CD4-positive, CD25-positive, alpha-beta regulatory T cell (primary cell): ENCODE results near the gene LSM4. TPM values are rescaled to one million over a fixed set of nuclear protein-coding genes. Genes with fewer than 3 reads are reported as not detected.

ENCODE experiments used
- ATAC-seq, 2 donors: fragments of 150-1000 bp; cut with Tn5 transposase; one replicate each; pipeline ENCODE4 v1.10.0; 2021; ENCODE audit warnings: low read depth in 2 of 2, moderate number of reproducible peaks in 2 of 2, moderate library complexity in 1 of 2
- DNase-seq, 3 donors: peaks; one replicate each; pipeline versions ENCODE4 v3.0.0 to v3.0.0-alpha.2; 2012 to 2022; ENCODE audit warnings: mixed read lengths in 1 of 3
- H3K27ac ChIP-seq: one replicate; pipeline ENCODE4 v1.7.0; 2013; ENCODE audit warnings: mild to moderate bottlenecking, low read length; ENCODE audit not compliant: insufficient read depth, poor library complexity, severe bottlenecking
- H3K27me3 ChIP-seq: one replicate; pipeline ENCODE4 v1.7.0; 2013; ENCODE audit warnings: low read length; ENCODE audit not compliant: control insufficient read depth, insufficient read depth
- H3K36me3 ChIP-seq: one replicate; pipeline ENCODE4 v1.7.0; 2013; ENCODE audit warnings: mild to moderate bottlenecking, low read length, moderate library complexity; ENCODE audit not compliant: control insufficient read depth, insufficient read depth
- H3K4me1 ChIP-seq: 2 replicates; pipeline ENCODE4 v1.7.0; 2013; ENCODE audit warnings: mild to moderate bottlenecking, low read length; ENCODE audit not compliant: insufficient read depth, control insufficient read depth, poor library complexity, severe bottlenecking
- H3K4me3 ChIP-seq: one replicate; pipeline ENCODE4 v1.7.0; 2013; ENCODE audit warnings: low read depth, mild to moderate bottlenecking, low read length, moderate library complexity
- H3K9me3 ChIP-seq, 2 experiments: 1 replicate in 1 of 2; 2 replicates in 1 of 2; pipeline ENCODE4 v1.7.0; 2013; ENCODE audit warnings: low read length in 2 of 2, mild to moderate bottlenecking in 1 of 2, moderate library complexity in 1 of 2; ENCODE audit not compliant: control insufficient read depth in 2 of 2
- H3K27ac Mint-ChIP-seq, 3 donors: one replicate each; pipeline ENCODE4 v1.8.0; 2020 to 2022; ENCODE audit warnings: mild to moderate bottlenecking in 3 of 3, mixed read lengths in 3 of 3, moderate library complexity in 2 of 3
- H3K27me3 Mint-ChIP-seq: one replicate; pipeline ENCODE4 v1.8.0; 2022; ENCODE audit warnings: mild to moderate bottlenecking, mixed read lengths
- H3K36me3 Mint-ChIP-seq: one replicate; pipeline ENCODE4 v1.8.0; 2020; ENCODE audit warnings: mixed read lengths
- H3K4me1 Mint-ChIP-seq, 4 donors: one replicate each; pipeline ENCODE4 v1.8.0; 2020 to 2022; ENCODE audit warnings: mixed read lengths in 4 of 4, mild to moderate bottlenecking in 1 of 4
- H3K4me3 Mint-ChIP-seq, 4 donors: one replicate each; pipeline ENCODE4 v1.8.0; 2020 to 2022; ENCODE audit warnings: mild to moderate bottlenecking in 4 of 4, mixed read lengths in 4 of 4, moderate library complexity in 3 of 4
- H3K9me3 Mint-ChIP-seq, 7 donors: one replicate each; pipeline ENCODE4 v1.8.0; 2020 to 2022; ENCODE audit warnings: mixed read lengths in 7 of 7, mild to moderate bottlenecking in 3 of 7, moderate library complexity in 2 of 7
- polyA plus RNA-seq, 4 donors: library from polyadenylated mRNA; unstranded; fragments of 300-500 nt; fragmentation: Illumina TruSeq; gene quantifications; one replicate each; pipeline ENCODE4 v1.2.3, GENCODE V29; 2021
- total RNA-seq: library from RNA; stranded (reverse); gene quantifications from one replicate; pipeline ENCODE4 v1.2.3, GENCODE V29; 2022

Gene LSM4
- total and polyA plus RNA-seq, 5 donors from 2014 or later = 45.6 to 118 (median 116) TPM

GRCh38 chr19:18282021-18282787 lies 40.7 kb downstream of the LSM4 start:
- Mint-ChIP-seq H3K4me1 (peaks cover 9 to 59% (median 35%) of the 10 kb centered on the region in 4 donors), H3K36me3 (peaks cover 13% of the 10 kb centered on the region), H3K4me3 (peak overlapping the region; percentile 86 to 98 (median 92)), H3K9me3 (peaks cover 0 to 13% (median 2%) of the 10 kb centered on the region in 7 donors), H3K27ac (peak overlapping the region; percentile 94 to 98 (median 96)), H3K27me3 (peaks cover 20% of the 10 kb centered on the region)
- DNase-seq (no peak), ATAC-seq (no peak)
- Histone ChIP-seq H3K4me3 (peak overlapping the region; percentile 73), H3K27me3 (no peaks in the 10 kb centered on the region), H3K27ac (peak overlapping the region; percentile 99), H3K4me1 (peaks cover 50% of the 10 kb centered on the region), H3K9me3 (no peaks in the 10 kb centered on the region), H3K36me3 (peaks cover 13% of the 10 kb centered on the region)

GRCh38 chr19:18281082-18282020 lies 41.5 kb downstream of the LSM4 start, which contains the start of gene JUND:
Gene JUND, minus strand, starts transcription at chr19:18281622. Its CDS starts 138 bp downstream, at chr19:18281484.
- Histone ChIP-seq H3K4me1 (peaks cover 50% of the 10 kb centered on the region), H3K27me3 (no peaks in the 10 kb centered on the region), H3K27ac (peak within 1 kb of the TSS; percentile 99), H3K36me3 (peaks cover 13% of the 10 kb centered on the region), H3K9me3 (no peaks in the 10 kb centered on the region), H3K4me3 (peak within 1 kb of the TSS; percentile 78)
- Mint-ChIP-seq H3K4me3 (peak within 1 kb of the TSS; percentile 95 to 99 (median 98)), H3K27ac (peak within 1 kb of the TSS; percentile 94 to 99 (median 99)), H3K4me1 (peaks cover 9 to 58% (median 37%) of the 10 kb centered on the region in 4 donors), H3K27me3 (peaks cover 29% of the 10 kb centered on the region), H3K9me3 (peaks cover 0 to 14% (median 0%) of the 10 kb centered on the region in 7 donors), H3K36me3 (peaks cover 13% of the 10 kb centered on the region)
- ATAC-seq = peak; percentile 72 to 76
- peak; percentile 98 to 99 (median 98) for DNase-seq

- peak overlapping the region; percentile 95 to 99 (median 98) for H3K4me3 Mint-ChIP-seq
- peak; percentile 22 to 28 for ATAC-seq
- Histone ChIP-seq H3K27me3 (no peaks in the 10 kb centered on the region), H3K27ac (peak overlapping the region; percentile 98), H3K36me3 (peaks cover 17% of the 10 kb centered on the region), H3K4me1 (peaks cover 53% of the 10 kb centered on the region), H3K4me3 (peak overlapping the region; percentile 78), H3K9me3 (no peaks in the 10 kb centered on the region)
- peaks cover 13% of the 10 kb centered on the region for H3K36me3 Mint-ChIP-seq
- H3K4me1 Mint-ChIP-seq = peaks cover 9 to 58% (median 33%) of the 10 kb centered on the region in 4 donors
- peak; percentile 74 to 93 (median 88) for DNase-seq
- peak overlapping the region; percentile 93 to 100 (median 99) for H3K27ac Mint-ChIP-seq
- H3K9me3 Mint-ChIP-seq = peaks cover 0 to 14% (median 0%) of the 10 kb centered on the region in 7 donors
- peaks cover 31% of the 10 kb centered on the region for H3K27me3 Mint-ChIP-seq
These were observed 42.4 kb downstream of the LSM4 start for GRCh38 chr19:18280247-18281081.

GRCh38 chr19:18279516-18280246 lies 43.2 kb downstream of the LSM4 start:
- Histone ChIP-seq H3K27me3 (no peaks in the 10 kb centered on the region), H3K36me3 (peaks cover 18% of the 10 kb centered on the region), H3K27ac (peak overlapping the region; percentile 98), H3K4me1 (peaks cover 53% of the 10 kb centered on the region), H3K9me3 (no peaks in the 10 kb centered on the region), H3K4me3 (peak overlapping the region; percentile 98)
- ATAC-seq (peak; percentile 49 to 51), DNase-seq (peak; percentile 82 to 97 (median 93))
- Mint-ChIP-seq H3K36me3 (peaks cover 13% of the 10 kb centered on the region), H3K4me3 (peak overlapping the region; percentile 98 to 99 (median 99)), H3K27ac (peak overlapping the region; percentile 97 to 100 (median 99)), H3K4me1 (peaks cover 6 to 58% (median 30%) of the 10 kb centered on the region in 4 donors), H3K27me3 (peaks cover 35% of the 10 kb centered on the region), H3K9me3 (peaks cover 0 to 14% (median 0%) of the 10 kb centered on the region in 7 donors)

GRCh38 chr19:18279266-18279515 lies 43.7 kb downstream of the LSM4 start:
- Histone ChIP-seq H3K27ac (peak overlapping the region; percentile 98), H3K27me3 (no peaks in the 10 kb centered on the region), H3K4me3 (peak overlapping the region; percentile 98), H3K4me1 (peaks cover 55% of the 10 kb centered on the region), H3K36me3 (peaks cover 21% of the 10 kb centered on the region), H3K9me3 (no peaks in the 10 kb centered on the region)
- peaks cover 0 to 17% (median 0%) of the 10 kb centered on the region in 7 donors for H3K9me3 Mint-ChIP-seq
- H3K36me3 Mint-ChIP-seq = peaks cover 13% of the 10 kb centered on the region
- DNase-seq (no peak), ATAC-seq (no peak)
- H3K4me1 Mint-ChIP-seq = peaks cover 6 to 59% (median 32%) of the 10 kb centered on the region in 4 donors
- H3K4me3 Mint-ChIP-seq = peak overlapping the region; percentile 98 to 99 (median 99)
- H3K27me3 Mint-ChIP-seq = peaks cover 40% of the 10 kb centered on the region
- H3K27ac Mint-ChIP-seq = peak overlapping the region; percentile 97 to 100 (median 99)

- Histone ChIP-seq H3K9me3 (no peaks in the 10 kb centered on the region), H3K4me1 (peaks cover 55% of the 10 kb centered on the region)
- peaks cover 40% of the 10 kb centered on the region for H3K27me3 Mint-ChIP-seq
These were observed 44.2 kb downstream of the LSM4 start for GRCh38 chr19:18278521-18279265.

More at GRCh38 chr19:18278521-18279265, 44.2 kb downstream of the LSM4 start:
- Mint-ChIP-seq H3K4me3 (peak overlapping the region; percentile 98 to 99 (median 99)), H3K36me3 (peaks cover 13% of the 10 kb centered on the region), H3K27ac (peak overlapping the region; percentile 97 to 100 (median 99)), H3K4me1 (peaks cover 6 to 62% (median 32%) of the 10 kb centered on the region in 4 donors), H3K9me3 (peaks cover 0 to 17% (median 0%) of the 10 kb centered on the region in 7 donors)
- Histone ChIP-seq H3K4me3 (peak overlapping the region; percentile 98), H3K27me3 (no peaks in the 10 kb centered on the region), H3K36me3 (peaks cover 21% of the 10 kb centered on the region), H3K27ac (peak overlapping the region; percentile 98)
- ATAC-seq (no peak), DNase-seq (peak; percentile 44 to 72 (median 60))
